Naive thymus-derived CD4-positive, alpha-beta T cell (primary cell): ENCODE measurements around the gene NFATC2IP. TPM values are rescaled to one million over a fixed set of nuclear protein-coding genes. Genes with fewer than 3 reads are reported as not detected.

Experiments used
- ATAC-seq: fragments of 150-1000 bp; cut with Tn5 transposase; 2 replicates; pipeline ENCODE4 v1.10.0; 2021; ENCODE audit warnings: mild to moderate bottlenecking, moderate library complexity
- CTCF ChIA-PET: fragments of 350-600 bp; sonication (Branson Sonifier 250); formaldehyde crosslinking; loops from one replicate; lab custom pipeline; 2021; ENCODE audit warnings: antibody characterized with exemption; lab: Charles Lee
- POLR2A ChIA-PET: fragments of 350-600 bp; sonication (Branson Sonifier 250); formaldehyde crosslinking; loops from one replicate; lab custom pipeline; 2021; ENCODE audit warnings: antibody characterized with exemption, inconsistent platforms; lab: Charles Lee
- DNase-seq, 9 donors: peaks; one replicate each; pipeline versions ENCODE4 v3.0.0 to v3.0.0-alpha.2; 2020 to 2022; ENCODE audit warnings: mixed read lengths in 1 of 9
- H3K27ac ChIP-seq: one replicate; pipeline ENCODE4 v1.7.0; 2013; ENCODE audit warnings: mild to moderate bottlenecking, low read depth, low read length, moderate library complexity
- H3K27me3 ChIP-seq, 2 donors: one replicate each; pipeline ENCODE4 v1.7.0; 2013; ENCODE audit warnings: low read length in 2 of 2, mild to moderate bottlenecking in 2 of 2, moderate library complexity in 2 of 2; ENCODE audit not compliant: control insufficient read depth in 2 of 2, insufficient read depth in 2 of 2
- H3K36me3 ChIP-seq, 3 experiments: 1 replicate in 2 of 3; 2 replicates in 1 of 3; pipeline ENCODE4 v1.7.0; 2013; ENCODE audit warnings: low read length in 3 of 3, mild to moderate bottlenecking in 3 of 3, moderate library complexity in 1 of 3; ENCODE audit not compliant: insufficient read depth in 3 of 3, control insufficient read depth in 2 of 3
- H3K4me1 ChIP-seq, 2 donors: one replicate each; pipeline ENCODE4 v1.7.0; 2013; ENCODE audit warnings: low read length in 2 of 2, mild to moderate bottlenecking in 2 of 2, moderate library complexity in 1 of 2; ENCODE audit not compliant: control insufficient read depth in 2 of 2, insufficient read depth in 2 of 2
- H3K4me3 ChIP-seq: 2 replicates; pipeline ENCODE4 v1.7.0; 2013; ENCODE audit warnings: mild to moderate bottlenecking, low read length
- H3K9me3 ChIP-seq, 3 experiments: 1 replicate in 2 of 3; 2 replicates in 1 of 3; pipeline ENCODE4 v1.7.0; 2013; ENCODE audit warnings: low read length in 3 of 3; ENCODE audit not compliant: control insufficient read depth in 2 of 3
- H3K27ac Mint-ChIP-seq, 9 donors: one replicate each; pipeline ENCODE4 v1.8.0; 2020 to 2022; ENCODE audit warnings: mixed read lengths in 9 of 9, mild to moderate bottlenecking in 8 of 9, moderate library complexity in 5 of 9, inconsistent platforms in 2 of 9
- H3K27me3 Mint-ChIP-seq, 5 donors: one replicate each; pipeline ENCODE4 v1.8.0; 2021 to 2022; ENCODE audit warnings: mixed read lengths in 5 of 5, mild to moderate bottlenecking in 1 of 5
- H3K36me3 Mint-ChIP-seq, 5 donors: one replicate each; pipeline ENCODE4 v1.8.0; 2020 to 2022; ENCODE audit warnings: mixed read lengths in 5 of 5, mild to moderate bottlenecking in 3 of 5, inconsistent platforms in 1 of 5
- H3K4me1 Mint-ChIP-seq, 7 donors: one replicate each; pipeline ENCODE4 v1.8.0; 2020 to 2022; ENCODE audit warnings: mixed read lengths in 7 of 7, mild to moderate bottlenecking in 3 of 7, inconsistent platforms in 1 of 7
- H3K4me3 Mint-ChIP-seq, 10 donors: one replicate each; pipeline ENCODE4 v1.8.0; 2020 to 2022; ENCODE audit warnings: mild to moderate bottlenecking in 10 of 10, mixed read lengths in 10 of 10, moderate library complexity in 6 of 10, inconsistent platforms in 2 of 10
- H3K9me3 Mint-ChIP-seq, 11 donors: one replicate each; pipeline ENCODE4 v1.8.0; 2020 to 2022; ENCODE audit warnings: mixed read lengths in 11 of 11, mild to moderate bottlenecking in 4 of 11, inconsistent platforms in 1 of 11, moderate library complexity in 1 of 11
- intact Hi-C, 2 donors: fragments of 100-400 bp; cut with micrococcal nuclease; formaldehyde crosslinking; loops; one replicate each; pipeline ENCODE4 v1.15.1; 2023
- polyA plus RNA-seq, 2 donors: library from polyadenylated mRNA; unstranded; fragments of 300-500 nt; fragmentation: Illumina TruSeq; gene quantifications; one replicate each; pipeline ENCODE4 v1.2.3, GENCODE V29; 2021
- total RNA-seq, 6 experiments: library from RNA in 5 of 6; stranded (reverse) in 5 of 6; gene quantifications; 1 replicate in 5 of 6; 2 replicates in 1 of 6; pipeline ENCODE4 v1.2.3 and lab custom pipeline; 2021 to 2026

Gene NFATC2IP
- total and polyA plus RNA-seq, 7 experiments from 2014 or later = 26.0 to 117 (median 77.8) TPM

- Mint-ChIP-seq H3K36me3 (peaks cover 0 to 5% (median 0%) of the 10 kb centered on the region in 5 donors), H3K9me3 (peaks cover 0 to 5% (median 0%) of the 10 kb centered on the region in 11 donors), H3K4me3 (peak overlapping the region; percentile 51 to 81 (median 62)), H3K27me3 (no peaks in the 10 kb centered on the region), H3K27ac (peak overlapping the region; percentile 89 to 99 (median 97)), H3K4me1 (peaks cover 38 to 82% (median 48%) of the 10 kb centered on the region in 7 donors)
- Histone ChIP-seq H3K27me3 (no peaks in the 10 kb centered on the region), H3K9me3 (no peaks in the 10 kb centered on the region), H3K27ac (peak overlapping the region; percentile 71), H3K36me3 (no peaks in the 10 kb centered on the region), H3K4me1 (peaks cover 30 to 58% of the 10 kb centered on the region in 2 donors), H3K4me3 (no peak overlapping the region)
- DNase-seq (peak in 7 of 9 donors; percentile 65 to 88 (median 77)), ATAC-seq (peak; percentile 87)
- ChIA-PET CTCF (interaction anchor here (1.0 kb wide), 1 partner anchor 26 kb away, joined by 8 read pairs; no protein-coding TSS in a partner anchor), POLR2A (interaction anchor here (0.9 to 9.3 kb wide), 8 partner anchors 11 to 40 kb away, joined by 5 to 194 read pairs (median 7); partner anchors contain the start of gene LAT)
- intact Hi-C loops = loop anchor here in 1 of 2 donors (1.0 to 2.0 kb wide), 4 partner anchors 8 to 39 kb away; partner anchors contain the start of genes LAT and SPNS1
Observed at GRCh38 chr16:29012913-29013553, 62.3 kb downstream of the NFATC2IP start.

- POLR2A ChIA-PET = interaction anchor here (1.0 to 9.3 kb wide), 7 partner anchors 10 to 37 kb away, joined by 3 to 194 read pairs (median 7); partner anchors contain the start of gene LAT
- Mint-ChIP-seq H3K4me1 (peaks cover 25 to 73% (median 41%) of the 10 kb centered on the region in 7 donors), H3K36me3 (peaks cover 0 to 2% (median 0%) of the 10 kb centered on the region in 5 donors), H3K27me3 (no peaks in the 10 kb centered on the region), H3K27ac (peak overlapping the region; percentile 28 to 99 (median 95)), H3K9me3 (peaks cover 0 to 5% (median 0%) of the 10 kb centered on the region in 11 donors), H3K4me3 (peak overlapping the region in 8 of 10 donors; percentile 9 to 75 (median 40))
- no peaks in the 10 kb centered on the region for H3K9me3 ChIP-seq
- no peaks in the 10 kb centered on the region for H3K36me3 ChIP-seq
- DNase-seq = no peak
- CTCF ChIA-PET = interaction anchor here (1.1 kb wide), 1 partner anchor 27 kb away, joined by 3 read pairs; no protein-coding TSS in a partner anchor
- H3K27me3 ChIP-seq = no peaks in the 10 kb centered on the region
- no peak overlapping the region for H3K27ac ChIP-seq
- H3K4me1 ChIP-seq = peaks cover 16 to 42% of the 10 kb centered on the region in 2 donors
- no peak overlapping the region for H3K4me3 ChIP-seq
- no peak for ATAC-seq
- intact Hi-C loops = no loop called here
Observed at GRCh38 chr16:29014561-29015069, 63.9 kb downstream of the NFATC2IP start.

Other genes with a start within 250 kb of the NFATC2IP start
- 100 to 1,000 TPM; 269 to 736 (median 377) TPM for gene EIF3C, start 239.5 kb upstream of the NFATC2IP start, total RNA-seq
- gene EIF3C, start 239.5 kb upstream of the NFATC2IP start, polyA plus RNA-seq = 100 to 1,000 TPM; 158 to 380 TPM
- 1 to 10 TPM; 2.9 to 5.2 (median 4.8) TPM for gene NPIPB9, start 199.2 kb upstream of the NFATC2IP start, total RNA-seq
- under 1 TPM; 0.18 to 0.30 TPM for gene NPIPB9, start 199.2 kb upstream of the NFATC2IP start, polyA plus RNA-seq
- 100 to 1,000 TPM; 274 to 374 (median 310) TPM for gene ATXN2L, start 127.9 kb upstream of the NFATC2IP start, total RNA-seq
- gene ATXN2L, start 127.9 kb upstream of the NFATC2IP start, polyA plus RNA-seq = 10 to 100 TPM; 19.7 to 38.8 TPM
- 100 to 1,000 TPM in 2 of 5 experiments, 10 to 100 TPM in 3; 89.7 to 140 (median 95.2) TPM for gene TUFM, start 104.6 kb upstream of the NFATC2IP start, total RNA-seq
- 100 to 1,000 TPM; 125 to 139 TPM for gene TUFM, start 104.6 kb upstream of the NFATC2IP start, polyA plus RNA-seq
- gene SH2B1, start 87.1 kb upstream of the NFATC2IP start, total RNA-seq = 100 to 1,000 TPM in 2 of 5 experiments, 10 to 100 TPM in 3; 66.8 to 145 (median 77.8) TPM
- gene SH2B1, start 87.1 kb upstream of the NFATC2IP start, polyA plus RNA-seq = 1 to 10 TPM; 1.9 to 3.1 TPM
- 1 to 10 TPM in 2 of 5 experiments, under 1 TPM in 3; 0.32 to 1.6 (median 0.89) TPM for gene ATP2A1, start 72.4 kb upstream of the NFATC2IP start, total RNA-seq
- gene ATP2A1, start 72.4 kb upstream of the NFATC2IP start, polyA plus RNA-seq = not detected
- gene RABEP2, start 25.7 kb upstream of the NFATC2IP start, total RNA-seq = 10 to 100 TPM; 19.9 to 30.3 (median 27.3) TPM
- 1 to 10 TPM; 4.4 to 7.5 TPM for gene RABEP2, start 25.7 kb upstream of the NFATC2IP start, polyA plus RNA-seq
- gene CD19, start 19.0 kb upstream of the NFATC2IP start, total RNA-seq = 1 to 10 TPM in 1 of 5 experiments, under 1 TPM in 4; 0.22 to 3.0 (median 0.32) TPM
- gene CD19, start 19.0 kb upstream of the NFATC2IP start, polyA plus RNA-seq = under 1 TPM; 0.40 to 0.58 TPM
- gene SPNS1, start 23.8 kb downstream of the NFATC2IP start, total RNA-seq = 10 to 100 TPM; 31.1 to 47.0 (median 42.1) TPM
- gene SPNS1, start 23.8 kb downstream of the NFATC2IP start, polyA plus RNA-seq = 10 to 100 TPM; 22.6 to 40.4 TPM
- gene LAT, start 34.1 kb downstream of the NFATC2IP start, total RNA-seq = 100 to 1,000 TPM; 179 to 476 (median 342) TPM
- 100 to 1,000 TPM; 317 to 445 TPM for gene LAT, start 34.1 kb downstream of the NFATC2IP start, polyA plus RNA-seq